ENCODE data around the gene PLD1. TPM values are rescaled to one million over a fixed set of nuclear protein-coding genes. Genes with fewer than 3 reads are reported as not detected.

The PLD1 gene
- total and polyA plus RNA-seq, 2 of the 8 experiments (the other 6 are each of a cell fraction or from before 2014, with no cell fraction given): 1.2 to 2.6 TPM

DNA sequence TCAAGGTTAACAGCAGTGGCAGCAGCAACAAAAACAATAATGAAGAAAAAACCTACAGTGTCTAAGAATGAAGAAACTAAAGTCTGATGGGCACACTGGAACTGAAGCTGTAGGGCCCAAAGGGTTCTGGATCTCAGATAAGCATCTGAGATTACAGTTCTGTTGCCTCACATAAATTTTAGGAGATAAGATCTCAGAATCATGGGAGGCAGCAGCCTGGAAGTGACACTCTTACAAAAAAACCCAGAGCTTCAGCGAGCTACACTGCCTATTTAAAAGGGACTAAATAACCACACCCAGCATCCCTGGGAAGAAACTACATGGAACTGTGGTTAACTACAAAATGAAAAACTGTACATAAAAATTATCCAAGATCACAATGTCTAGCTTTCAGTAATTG is 61.2 kb downstream of the PLD1 start:
- Histone ChIP-seq H3K56ac (replicated peaks; ENCODE audit: insufficient read length, low read depth, low read length) (no peak overlapping the region), H3K9me3 (ENCODE audit: insufficient read depth in 2 of 2, low read depth in 1 of 2, low read length in 1 of 2) (peaks cover 11 to 12% of the 10 kb centered on the region in 2 experiments), H3K79me2 (ENCODE audit: control insufficient read depth in 1 of 2, insufficient read depth in 2 of 2, low read length in 2 of 2) (no peaks in the 10 kb centered on the region), H4K20me1 (replicated peaks in 1 of 2; ENCODE audit: control insufficient read depth in 1 of 2, insufficient read depth in 2 of 2, low read length in 2 of 2) (no peaks in the 10 kb centered on the region), H2BK15ac (ENCODE audit: low read length) (no peak overlapping the region), H2AFZ (ENCODE audit: low read length) (no peak overlapping the region), H3K14ac (ENCODE audit: insufficient read length) (no peak overlapping the region), H3K23me2 (ENCODE audit: low read depth, low read length) (no peaks in the 10 kb centered on the region), H4K8ac (ENCODE audit: extremely low read depth, insufficient read depth, low read length) (no peak overlapping the region), H4K5ac (ENCODE audit: insufficient read length, low read depth, low read length) (no peak overlapping the region), H3K4me3 (ENCODE audit: extremely low read depth in 1 of 4, insufficient read depth in 2 of 4, low read depth in 3 of 4, low read length in 4 of 4) (no peak overlapping the region), H2BK12ac (ENCODE audit: low read depth, low read length) (no peak overlapping the region), H4K91ac (replicated peaks; ENCODE audit: insufficient read length, low read length) (no peak overlapping the region), H2AK5ac (ENCODE audit: low read depth, low read length) (no peak overlapping the region), H3K23ac (ENCODE audit: insufficient read length) (no peak overlapping the region), H2BK120ac (replicated peaks; ENCODE audit: low read depth, low read length) (no peak overlapping the region), H3K4ac (replicated peaks; ENCODE audit: insufficient read length, low read depth, low read length) (no peak overlapping the region), H3K79me1 (ENCODE audit: low read depth, low read length) (no peaks in the 10 kb centered on the region), H2BK20ac (ENCODE audit: low read length) (no peak overlapping the region), H3K4me2 (ENCODE audit: insufficient read depth in 1 of 2, low read depth in 2 of 2, low read length in 2 of 2) (no peak overlapping the region), H3K27ac (ENCODE audit: low read depth, low read length) (no peak overlapping the region), H3K36me3 (ENCODE audit: control insufficient read depth in 2 of 4, insufficient read depth in 4 of 4, low read length in 3 of 4) (peaks cover 0 to 6% (median 0%) of the 10 kb centered on the region in 4 experiments; a peak in 1 of 8 replicates), H3K18ac (ENCODE audit: extremely low read depth, low read length) (no peak overlapping the region), H3K27me3 (replicated peaks in 1 of 4; ENCODE audit: control insufficient read depth in 3 of 4, extremely low read depth in 1 of 4, insufficient read depth in 3 of 4, low read length in 3 of 4) (no peaks in the 10 kb centered on the region), H2BK5ac (ENCODE audit: low read depth, low read length) (no peak overlapping the region), H3K4me1 (replicated peaks in 1 of 4; ENCODE audit: control insufficient read depth in 3 of 4, insufficient read depth in 4 of 4, low read length in 3 of 4) (peaks cover 0 to 6% (median 2%) of the 10 kb centered on the region in 4 experiments; a peak in 2 of 7 replicates), H3K9ac (replicated peaks in 1 of 4; ENCODE audit: extremely low read depth in 1 of 4, low read depth in 3 of 4, low read length in 3 of 4) (no peak overlapping the region)
- ChIA-PET POLR2A (ENCODE audit: partially characterized antibody) (no interaction called here), CTCF (ENCODE audit: partially characterized antibody) (interaction anchor here (0.8 to 1.8 kb wide), 7 partner anchors 9 to 111 kb away, joined by 3 to 7 read pairs (median 3); no protein-coding TSS in a partner anchor)
- WGBS, 2 experiments (ENCODE audit: extremely low coverage in 1 of 2, insufficient coverage in 1 of 2, insufficient read length in 1 of 2, insufficient replicate concordance in 2 of 2, low coverage in 1 of 2, low lambda C conversion rate in 2 of 2, missing lambda C conversion rate in 1 of 2): 84% methylated on average over 1 of the region's 1 CpG; no CpG with 5 or more reads in 1 of the 2 experiments
- DNase-seq (ENCODE audit: low read depth in 1 of 2, low spot score in 2 of 2): no peak
- no peak for FAIRE-seq
- TF ChIP-seq POLR2A (IDR thresholded peaks at IDR 0.05; ENCODE audit: control extremely low read depth in 1 of 2, low read depth in 2 of 2, low read length in 2 of 2): no peak
- TF ChIP-seq TBP (IDR thresholded peaks at IDR 0.05; ENCODE audit: low read depth, low read length): no peak
- TF ChIP-seq PHF8 (conservative IDR thresholded peaks at IDR 0.05; ENCODE audit: low read depth, low read length): no peak
- no peak for TF ChIP-seq KDM5A (IDR thresholded peaks at IDR 0.05; ENCODE audit: low read length)
- TF ChIP-seq CBX8 (IDR thresholded peaks at IDR 0.05; ENCODE audit: borderline replicate concordance, low read depth, low read length): no peak
- no peak for TF ChIP-seq TAF7 (optimal IDR thresholded peaks at IDR 0.05; ENCODE audit: borderline replicate concordance, low read depth, low read length)
- no peak for TF ChIP-seq NRF1 (IDR thresholded peaks at IDR 0.05; ENCODE audit: low read depth, low read length)
- no peak for TF ChIP-seq CREB1 (IDR thresholded peaks at IDR 0.05)
- TF ChIP-seq FOSL1 (IDR thresholded peaks at IDR 0.05; ENCODE audit: insufficient read depth, low read depth, low read length): no peak
- TF ChIP-seq SUZ12 (IDR thresholded peaks at IDR 0.05; ENCODE audit: low read length): no peak
- no peak for TF ChIP-seq POLR2AphosphoS5 (IDR thresholded peaks at IDR 0.05; ENCODE audit: low read depth, low read length)
- no peak for TF ChIP-seq ASH2L (IDR thresholded peaks at IDR 0.05; ENCODE audit: low read length)
- TF ChIP-seq RNF2 (IDR thresholded peaks at IDR 0.05; ENCODE audit: borderline replicate concordance, low read depth, low read length, missing control alignments, poor library complexity, severe bottlenecking): no peak
- no peak for TF ChIP-seq TAF1 (IDR thresholded peaks at IDR 0.05; ENCODE audit: low read depth, low read length)

All from H1 (cell line).